T-helper 9 cell (primary cell): ENCODE results near the gene YEATS2.
"Not testable (repeated sequence)": the region's sequence is repeated elsewhere in the genome, so short reads cannot be mapped to it uniquely, and the experiment has no call there.

ENCODE experiments used
- DNase-seq: peaks from one replicate; pipeline ENCODE4 v3.0.0-alpha.2; 2020

The YEATS2 gene

DNA sequence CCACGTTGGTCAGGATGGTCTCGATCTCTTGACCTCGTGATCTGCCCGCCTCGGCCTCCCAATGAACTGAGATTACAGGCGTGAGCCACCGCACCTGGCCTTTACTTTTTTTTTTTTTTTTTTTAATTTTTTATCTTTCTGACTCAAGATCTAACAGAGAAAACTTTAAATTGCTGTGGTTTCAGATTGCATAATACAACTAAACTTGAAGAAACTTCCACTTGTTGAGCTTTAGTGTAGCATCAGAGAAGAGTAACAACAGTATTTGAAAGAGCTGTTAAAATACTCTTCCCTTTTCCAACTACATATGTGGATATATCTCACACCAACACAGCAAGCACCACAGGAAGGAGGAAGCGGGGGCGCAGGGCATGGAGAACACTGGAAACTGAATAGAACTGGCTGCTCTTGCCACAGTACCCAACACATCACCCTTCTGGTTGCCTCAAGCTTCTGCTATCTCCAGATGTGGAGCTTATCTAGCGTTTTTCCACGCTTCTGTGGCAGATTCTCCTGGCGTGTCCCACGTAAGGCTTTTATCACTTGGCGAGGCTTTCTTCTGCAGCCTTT, 82.4 kb downstream of the YEATS2 start:
- DNase-seq, result no peak

DNA sequence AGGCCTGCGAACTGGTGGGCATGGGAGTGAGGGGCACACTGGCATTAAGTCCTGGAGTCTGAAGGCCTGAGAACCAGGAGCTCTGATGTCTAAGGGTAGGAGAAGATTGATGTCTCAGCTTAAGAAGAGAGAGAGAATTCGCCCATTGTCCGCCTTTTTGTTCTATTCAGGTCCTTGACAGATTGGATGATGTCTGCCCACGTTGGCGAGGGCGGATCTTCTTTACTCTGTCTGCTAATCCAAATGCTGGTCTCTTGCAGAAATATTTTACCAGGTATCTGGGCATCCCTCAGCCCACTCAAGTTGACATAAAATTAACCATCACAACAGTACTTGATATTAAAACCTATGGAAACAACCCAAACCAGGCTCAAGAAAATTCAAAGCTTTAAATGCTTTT, 83.6 kb downstream of the YEATS2 start:
- DNase-seq, result no peak

DNA sequence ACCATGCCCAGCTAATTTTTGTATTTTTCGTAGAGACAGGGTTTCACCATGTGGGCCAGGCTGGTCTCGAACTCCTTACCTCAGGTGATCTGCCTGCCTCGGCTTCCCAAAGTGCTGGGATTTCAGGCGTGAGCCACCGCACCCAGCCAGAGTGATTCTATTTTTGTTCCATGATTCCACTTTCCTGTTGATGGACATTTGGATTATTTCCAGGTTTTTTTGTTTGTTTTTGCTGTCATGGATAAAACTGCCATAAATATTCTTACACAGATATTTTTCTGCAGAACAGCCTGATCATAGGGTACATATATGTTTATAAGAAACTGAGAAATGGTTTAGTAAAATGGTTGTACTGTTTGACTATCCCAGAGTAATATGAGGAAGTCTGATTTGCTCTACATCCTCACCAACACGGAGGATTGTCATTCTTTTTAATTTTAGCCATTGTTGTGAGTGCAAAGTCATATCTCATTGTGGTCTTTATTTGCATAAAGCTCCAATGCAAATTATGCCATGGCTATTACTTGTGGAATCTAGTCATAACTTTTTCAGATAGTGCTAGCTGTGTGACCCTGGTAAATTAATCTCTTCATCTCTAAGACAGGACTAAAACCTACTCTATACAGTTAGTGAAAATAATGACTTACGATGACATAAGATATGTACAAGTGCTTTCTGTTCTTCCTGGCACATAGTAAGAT, 85.1 kb downstream of the YEATS2 start:
- DNase-seq, result no peak

DNA sequence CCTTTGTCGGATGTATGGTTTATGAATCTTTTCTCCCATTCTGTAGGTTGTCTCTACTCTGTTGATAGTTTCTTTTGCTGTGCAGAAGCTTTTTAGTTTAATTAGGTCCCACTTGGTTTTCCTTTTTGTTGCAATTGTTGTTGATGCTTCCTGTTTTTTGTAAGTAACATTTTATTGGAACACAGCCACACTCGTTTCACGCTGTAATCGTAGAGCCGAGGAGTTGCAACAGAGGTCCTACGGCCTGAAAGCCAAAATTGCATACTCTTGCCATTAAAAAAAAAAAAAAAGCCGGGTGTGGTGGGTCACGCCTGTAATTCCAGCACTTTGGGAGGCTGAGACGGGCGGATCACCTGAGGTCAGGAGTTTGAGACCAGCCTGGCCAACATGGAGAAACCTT, 86.9 kb downstream of the YEATS2 start:
- not testable (repeated sequence) for DNase-seq

DNA sequence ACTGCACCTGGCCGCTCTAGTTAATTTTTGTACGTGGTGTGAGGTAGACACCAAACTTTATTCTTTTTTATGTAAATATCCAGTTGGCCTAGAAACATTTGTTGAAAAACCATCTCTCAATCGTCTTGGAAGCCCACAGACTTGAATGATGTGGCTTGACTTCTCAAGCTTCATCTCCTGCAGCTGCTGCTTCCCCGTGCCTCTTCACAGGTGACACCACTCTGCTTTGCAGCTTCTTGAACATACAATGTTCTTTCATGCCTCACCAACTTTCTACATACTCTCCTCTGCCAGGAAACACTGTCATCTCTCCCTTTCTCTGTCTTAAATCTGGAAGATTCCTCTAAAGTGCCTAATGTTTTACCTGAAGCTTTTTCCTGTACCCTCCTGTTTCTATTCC, 92.2 kb downstream of the YEATS2 start:
- no peak for DNase-seq

DNA sequence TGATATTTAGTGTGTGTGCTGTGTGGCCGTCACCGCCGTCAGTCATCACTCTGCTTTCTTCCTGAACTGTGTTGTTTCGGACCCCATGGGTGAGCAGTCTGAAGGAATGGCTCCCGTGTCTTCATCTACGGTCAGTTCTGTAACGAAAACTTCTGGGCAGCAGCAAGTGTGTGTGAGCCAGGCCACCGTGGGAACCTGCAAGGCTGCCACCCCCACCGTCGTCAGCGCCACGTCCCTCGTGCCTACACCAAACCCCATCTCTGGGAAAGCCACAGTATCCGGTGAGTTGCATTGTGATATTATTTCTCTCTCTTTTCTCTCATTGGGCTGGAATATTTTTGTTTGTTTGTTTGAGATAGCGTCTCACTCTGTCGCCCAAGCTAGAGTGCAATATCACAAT, 93.1 kb downstream of the YEATS2 start:
- no peak for DNase-seq

DNA sequence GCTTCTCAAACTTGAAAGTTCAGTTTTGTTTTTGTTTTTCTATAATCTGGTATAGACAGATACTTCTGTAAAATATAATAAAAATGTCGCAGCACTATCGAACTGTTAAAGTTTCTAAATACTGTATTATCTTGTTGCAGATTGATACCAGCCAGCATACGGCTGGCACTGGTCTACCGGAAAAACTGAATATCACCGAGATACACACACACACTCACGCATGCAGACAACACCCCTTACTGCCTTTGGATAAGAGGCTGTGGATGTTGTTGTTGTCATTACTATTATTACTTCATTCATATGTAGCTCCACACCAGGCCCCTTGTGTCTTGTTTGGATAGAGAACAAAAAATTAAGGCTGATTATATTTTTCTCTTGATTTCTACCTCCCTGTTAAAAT, 95.4 kb downstream of the YEATS2 start:
- DNase-seq, result no peak

DNA sequence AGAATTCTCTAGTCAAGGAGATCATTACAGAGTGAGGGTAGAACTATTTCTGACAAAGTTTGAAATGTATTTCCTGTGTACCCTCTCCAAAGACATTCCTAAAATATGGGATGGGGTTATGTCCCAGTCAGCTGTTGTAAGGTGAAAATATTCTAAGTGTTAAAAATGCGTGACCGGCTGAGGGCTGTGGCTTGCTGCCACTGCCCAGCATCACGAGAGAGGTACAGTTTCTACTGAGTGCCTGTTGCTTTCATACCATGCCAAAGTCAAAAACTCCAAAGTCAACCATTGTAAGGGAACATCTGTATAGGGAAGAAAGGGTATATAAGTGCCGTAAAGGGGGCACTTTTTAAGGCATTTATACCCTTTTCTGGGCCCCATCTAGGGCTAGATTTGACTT, 96.9 kb downstream of the YEATS2 start:
- no peak for DNase-seq

DNA sequence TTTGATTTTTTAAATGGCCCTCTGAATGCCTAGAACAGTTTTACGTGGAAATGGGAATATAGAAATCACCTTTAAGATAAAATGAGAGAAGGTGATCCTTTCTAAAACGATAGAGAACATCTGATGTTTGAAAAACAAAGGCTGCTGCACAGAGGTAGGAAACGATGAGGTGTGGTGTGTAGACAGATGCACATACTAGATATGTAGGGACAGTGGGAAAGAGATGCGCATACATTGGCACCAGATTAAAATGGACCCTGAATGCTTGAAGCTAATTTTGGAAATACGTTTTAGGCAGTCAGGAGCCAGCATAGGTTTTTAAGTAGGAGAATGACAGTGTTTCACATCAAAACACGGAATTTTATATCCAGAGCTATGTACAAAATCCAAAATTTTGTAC, 98.8 kb downstream of the YEATS2 start:
- DNase-seq, result no peak

DNA sequence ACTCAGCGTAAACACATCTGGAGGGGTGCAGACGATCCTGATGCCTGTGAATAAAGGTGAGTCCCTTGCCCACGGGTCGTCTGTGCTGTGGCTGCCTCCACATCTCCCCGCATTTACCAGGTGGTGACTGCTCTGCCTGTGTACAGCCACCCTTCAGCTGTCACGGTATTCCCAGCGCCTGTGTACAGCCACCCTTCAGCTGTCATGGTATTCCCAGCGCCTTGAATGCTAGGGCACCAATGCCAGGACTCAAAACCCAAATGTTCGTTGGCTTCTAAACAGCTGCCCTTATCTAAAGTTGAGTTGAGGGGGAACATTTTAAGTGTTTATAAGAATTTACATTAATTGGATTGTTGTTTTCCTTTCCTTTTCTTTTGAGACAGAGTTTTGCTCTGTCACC, 100.4 kb downstream of the YEATS2 start:
- no peak for DNase-seq

DNA sequence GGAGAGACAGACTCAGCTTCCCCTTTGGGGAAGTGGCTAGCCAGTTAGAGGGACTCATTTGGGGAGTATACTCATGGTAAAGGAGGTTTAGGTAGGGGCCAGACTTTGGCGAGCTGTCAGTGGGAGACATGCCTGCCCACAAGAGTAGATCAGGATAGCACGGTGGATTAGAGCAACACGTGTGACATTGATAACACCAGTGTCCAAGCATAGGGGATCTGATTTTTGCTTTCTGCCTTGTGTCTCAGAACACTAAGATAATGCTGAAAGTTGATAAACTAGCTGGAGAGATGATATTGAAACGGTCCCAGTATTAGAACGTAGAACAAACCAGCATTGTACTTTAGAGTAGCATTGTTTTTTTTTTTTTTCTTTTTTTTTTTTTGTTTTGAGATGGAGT, 101.9 kb downstream of the YEATS2 start:
- no peak for DNase-seq

DNA sequence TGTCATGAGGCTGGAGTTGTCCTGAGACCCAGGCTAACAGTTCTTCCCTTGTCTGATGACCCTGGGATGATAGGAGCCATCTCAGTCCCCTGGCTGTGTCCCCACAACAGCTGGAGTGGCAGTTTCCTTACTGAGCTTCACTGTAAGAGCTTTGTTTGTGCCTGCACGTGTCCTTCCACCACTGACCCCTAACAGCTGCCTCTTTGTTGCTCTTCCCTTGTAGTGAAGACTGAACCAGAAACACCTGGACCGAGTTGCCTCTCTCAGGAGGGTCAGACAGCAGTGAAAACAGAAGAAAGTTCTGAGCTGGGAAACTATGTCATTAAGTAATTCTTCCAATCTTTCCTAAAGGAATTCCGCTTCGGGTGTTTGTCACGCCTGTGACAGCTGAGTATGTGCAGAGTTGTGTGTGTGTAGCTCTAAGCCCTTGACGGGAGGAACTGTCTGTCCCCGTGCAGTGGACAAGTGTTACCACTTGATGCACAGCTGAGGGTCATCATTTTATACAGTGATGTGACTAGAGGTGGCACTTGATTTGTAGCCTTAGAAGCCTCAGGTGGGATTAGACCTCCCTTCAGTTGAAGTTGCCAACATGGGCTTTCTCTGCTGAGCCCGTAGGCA, 102.8 kb downstream of the YEATS2 start:
- no peak for DNase-seq

DNA sequence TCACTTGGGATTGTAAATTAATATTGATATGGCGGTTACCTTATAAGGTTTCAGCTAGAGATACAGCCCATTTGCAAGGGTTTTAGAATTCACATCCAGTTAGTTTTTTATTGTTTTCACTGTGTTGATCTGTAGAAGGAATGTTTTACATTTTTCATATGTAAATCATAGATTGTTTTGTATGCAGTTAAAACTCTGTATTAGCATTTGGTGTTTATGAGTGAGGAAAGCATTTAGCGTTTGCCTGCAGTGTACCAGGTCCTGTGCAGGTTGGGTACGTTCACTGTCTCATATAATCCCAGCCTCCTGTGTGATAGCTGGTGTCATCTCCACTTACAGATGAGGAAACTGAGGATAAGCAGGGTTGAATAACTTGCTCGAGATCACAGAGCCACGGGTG, 104.0 kb downstream of the YEATS2 start:
- DNase-seq, result no peak

DNA sequence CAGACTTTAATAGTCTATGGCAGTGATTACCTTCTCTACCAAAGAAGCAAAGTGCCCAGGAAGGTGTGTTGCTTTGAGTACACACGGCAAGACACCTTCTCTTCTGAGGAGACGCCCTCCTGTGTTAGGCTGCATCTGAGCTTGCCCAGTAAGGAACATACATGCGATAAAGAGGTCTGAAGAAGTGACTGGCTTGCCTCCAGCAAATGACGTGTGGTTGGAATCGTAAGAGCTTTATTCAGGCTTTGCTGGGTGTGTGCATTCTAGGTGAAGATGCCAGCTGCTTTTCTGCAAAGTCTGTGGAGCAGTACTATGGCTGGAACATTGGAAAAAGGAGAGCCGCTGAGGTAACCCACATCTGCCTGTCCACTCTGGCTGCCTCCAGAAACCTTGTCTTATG, 105.4 kb downstream of the YEATS2 start:
- DNase-seq, result no peak

DNA sequence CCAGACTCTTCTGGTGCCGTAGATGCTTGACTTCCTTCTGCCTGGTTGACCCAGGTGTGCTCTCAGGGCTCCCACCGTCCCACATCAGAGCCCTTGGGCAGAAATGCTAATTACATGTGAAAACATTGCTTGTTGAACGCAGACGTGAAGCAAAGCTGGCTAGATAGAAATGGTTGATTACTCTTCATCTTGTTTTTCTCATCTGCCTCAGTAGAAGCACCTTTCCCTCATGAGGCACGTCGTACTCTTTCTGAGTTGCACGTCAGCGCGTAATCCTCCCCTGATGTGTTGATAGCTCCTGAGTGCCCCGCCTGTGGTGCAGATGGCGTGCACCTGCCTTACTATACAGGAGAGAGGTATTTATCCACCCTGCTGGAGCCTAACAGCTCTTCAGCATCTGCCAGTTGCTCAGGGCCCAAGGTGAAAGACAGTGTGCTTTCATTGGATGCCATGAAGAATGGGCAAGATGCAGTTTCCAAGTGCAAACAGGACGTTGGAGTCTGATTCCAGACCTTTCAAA, 109.7 kb downstream of the YEATS2 start:
- DNase-seq, result no peak

DNA sequence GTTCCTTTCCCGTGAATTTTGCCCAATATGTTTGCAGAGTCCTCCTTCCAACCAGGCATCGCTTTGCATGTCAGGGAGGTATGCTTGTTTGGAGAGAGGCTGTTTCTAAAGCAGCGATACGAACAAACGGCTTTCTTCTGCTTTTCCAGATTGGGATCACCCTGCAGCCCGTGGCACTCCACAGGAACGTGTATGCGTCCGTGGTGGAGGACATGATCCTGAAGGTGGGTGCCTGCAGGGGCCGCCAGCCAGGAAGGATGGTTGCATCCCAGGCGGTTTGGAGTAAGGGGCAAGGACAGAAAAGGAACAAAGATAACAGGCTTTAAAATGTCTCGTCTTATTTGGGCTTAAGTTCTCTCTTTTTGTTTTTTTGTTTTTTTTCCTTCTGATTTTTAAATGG, 110.3 kb downstream of the YEATS2 start:
- DNase-seq, result no peak

DNA sequence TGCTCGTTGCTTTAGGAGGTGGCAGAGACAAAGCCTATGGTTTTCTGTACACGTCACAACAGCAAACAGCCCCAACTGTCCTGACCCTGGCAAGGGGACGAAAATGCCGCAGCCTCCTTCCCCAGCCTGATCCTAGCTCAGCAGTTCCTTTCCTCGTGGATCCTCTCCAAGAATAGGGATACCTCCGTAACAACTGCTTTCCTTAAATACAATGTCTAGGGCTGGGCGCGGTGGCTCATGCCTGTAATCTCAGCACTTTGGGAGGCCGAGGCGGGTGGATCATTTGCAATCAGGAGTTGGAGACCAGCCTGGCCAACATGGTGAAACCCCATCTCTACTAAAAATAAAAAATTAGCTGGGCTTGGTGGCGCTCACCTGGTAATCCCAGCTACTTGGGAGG, 110.8 kb downstream of the YEATS2 start:
- no peak for DNase-seq

DNA sequence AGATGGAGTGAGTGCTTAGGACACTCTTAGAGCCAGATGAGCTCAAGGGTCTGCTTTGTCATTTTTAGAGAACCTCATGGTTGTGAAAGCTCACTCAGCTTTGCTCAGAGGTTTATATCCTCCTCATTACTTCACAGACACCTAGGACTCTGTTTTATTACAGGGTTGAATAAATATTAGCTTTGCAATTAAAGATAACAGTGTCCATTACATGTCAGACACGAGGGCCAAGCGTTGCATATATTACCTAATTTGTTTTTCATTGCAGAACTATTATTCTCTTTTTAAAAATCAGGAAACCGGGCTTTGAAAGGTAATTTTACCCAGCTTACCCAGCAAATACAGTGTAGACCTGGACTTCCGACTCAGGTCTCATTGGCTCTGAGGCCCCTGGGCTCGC, 111.7 kb downstream of the YEATS2 start:
- no peak for DNase-seq

DNA sequence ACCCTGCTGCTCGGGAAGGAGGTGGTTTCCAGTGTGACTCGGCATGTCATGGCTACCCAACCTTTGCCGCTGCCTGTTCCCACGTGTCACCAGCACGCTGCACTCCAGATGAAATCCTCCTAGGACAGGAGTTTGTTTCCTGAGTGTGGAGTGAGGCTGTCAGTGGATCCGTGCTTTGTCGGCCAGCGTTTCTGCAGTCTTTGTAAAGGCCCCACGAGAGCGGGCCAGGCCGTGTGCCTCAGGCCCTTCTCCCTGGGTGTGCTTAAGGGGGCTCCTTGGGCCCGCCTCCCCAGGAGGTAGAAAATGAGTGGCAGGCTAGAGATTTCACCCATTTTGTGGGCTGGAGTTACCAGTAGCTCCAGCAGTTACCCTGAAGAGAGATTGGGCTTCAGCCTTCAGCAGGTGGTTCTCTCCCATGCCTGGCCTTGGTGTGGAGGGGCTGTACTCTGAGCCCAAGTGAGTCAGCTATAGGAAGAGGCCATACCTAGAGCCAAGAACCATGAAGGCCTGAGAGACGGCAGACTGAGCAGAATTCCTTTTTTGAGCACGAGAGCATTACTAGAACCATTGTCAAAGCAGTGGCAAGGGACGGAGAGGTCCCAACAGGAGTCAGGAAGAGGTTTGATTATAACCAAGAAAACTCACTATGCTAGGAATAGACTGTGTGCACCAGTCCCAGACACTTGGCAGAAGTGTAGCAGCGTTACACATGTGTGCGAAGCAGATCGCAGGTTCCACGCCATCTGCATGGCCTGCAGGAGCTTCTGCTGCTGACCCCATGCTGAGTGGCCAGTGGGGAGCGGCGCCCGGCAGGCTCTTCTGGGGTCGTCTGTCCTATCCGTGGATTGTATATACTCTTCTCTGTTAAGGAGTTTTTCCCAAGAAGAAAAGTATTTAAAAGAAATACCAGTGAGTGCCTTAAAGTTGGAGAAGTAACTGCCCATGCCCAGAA, 113.3 kb downstream of the YEATS2 start:
- DNase-seq, result no peak

DNA sequence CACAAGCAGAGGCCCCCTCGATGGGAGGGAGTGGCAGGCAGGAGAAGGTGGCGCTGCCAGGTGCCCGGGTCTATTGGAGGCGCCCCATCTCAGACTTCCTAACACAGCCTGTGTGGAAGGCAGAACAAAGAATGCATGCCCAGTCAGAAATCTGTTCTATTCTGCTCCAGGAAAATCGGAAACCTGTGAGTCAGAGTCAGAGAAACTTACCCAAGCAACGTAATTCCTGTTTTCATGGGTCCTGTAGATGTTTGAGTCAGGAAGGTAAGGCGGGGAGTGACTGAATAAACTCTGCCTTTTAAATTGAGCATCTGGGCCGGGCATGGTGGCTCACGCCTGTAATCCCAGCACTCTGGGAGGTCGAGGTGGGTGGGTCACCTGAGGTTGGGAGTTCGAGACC, 114.0 kb downstream of the YEATS2 start:
- DNase-seq, result no peak

DNA sequence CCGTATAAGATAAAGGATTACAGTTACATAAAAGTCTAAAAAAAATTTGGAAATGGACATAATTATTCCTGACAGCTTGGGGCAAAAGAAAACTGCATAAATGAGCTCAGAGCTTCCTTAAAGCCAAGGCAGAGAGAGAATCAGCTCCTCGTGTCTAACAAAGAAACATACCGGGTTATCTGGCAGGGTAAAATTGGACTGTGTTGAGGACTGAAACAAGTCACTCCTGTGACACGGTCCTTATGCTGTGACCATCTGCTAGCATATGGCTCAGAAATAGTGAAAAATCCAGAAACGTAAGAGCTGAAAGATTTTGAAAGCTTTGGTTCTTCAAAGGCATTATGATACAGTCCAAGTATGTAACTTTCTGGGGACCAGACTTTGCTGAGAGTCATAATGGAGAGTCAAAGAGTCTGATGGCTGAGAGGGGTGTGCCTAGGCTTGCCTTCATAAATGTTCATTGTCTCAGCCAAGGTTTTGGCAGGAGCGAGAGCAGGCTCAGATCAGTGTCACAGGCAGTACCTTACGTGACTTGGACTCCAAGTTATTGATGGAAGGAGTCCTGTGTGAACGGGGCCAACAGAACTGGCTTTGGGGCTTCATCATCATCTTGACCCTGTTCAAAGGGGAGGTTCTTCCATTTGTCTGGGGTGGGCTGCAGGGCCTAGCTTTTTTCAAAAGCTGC, 115.3 kb downstream of the YEATS2 start:
- no peak for DNase-seq

DNA sequence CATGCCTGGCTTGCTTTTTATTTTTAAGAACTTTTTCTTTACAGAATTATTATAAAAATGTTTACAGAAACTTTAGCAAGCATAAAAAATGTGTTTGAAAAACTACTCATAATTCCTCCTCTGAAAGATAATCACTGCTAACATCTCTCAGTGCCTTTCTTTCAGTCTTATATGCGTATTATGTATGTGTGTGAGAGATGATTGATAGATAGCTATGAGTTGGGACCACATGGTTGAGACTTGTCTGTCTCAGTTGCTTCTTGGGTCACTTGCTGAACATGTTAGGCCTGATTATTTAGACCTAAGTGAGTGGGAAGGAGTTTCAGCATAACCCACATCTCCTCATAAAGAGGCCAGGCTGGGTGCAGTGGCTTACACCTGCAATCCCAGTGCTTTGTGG, 116.6 kb downstream of the YEATS2 start:
- DNase-seq, result no peak

DNA sequence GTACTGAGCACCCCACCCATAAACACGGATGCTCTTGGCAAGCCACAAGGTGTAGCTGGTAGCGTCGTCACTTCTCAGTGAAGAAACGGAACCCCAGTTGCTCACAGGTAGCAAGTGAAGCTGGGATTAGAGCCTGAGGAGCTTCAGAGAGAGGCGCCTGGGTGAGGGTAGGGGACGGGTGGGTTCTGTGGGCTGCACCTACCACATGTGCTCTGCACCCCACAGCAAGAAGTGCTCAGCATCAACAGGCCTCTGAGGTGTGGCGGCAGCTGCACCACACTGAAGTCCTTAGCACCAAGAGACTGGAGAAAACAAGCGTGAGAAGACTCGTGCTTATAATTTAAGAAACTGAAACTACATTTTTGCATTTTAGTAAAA, 118.0 kb downstream of the YEATS2 start:
- DNase-seq, result no peak
